ENCODE results near the gene CDH4.

DNA sequence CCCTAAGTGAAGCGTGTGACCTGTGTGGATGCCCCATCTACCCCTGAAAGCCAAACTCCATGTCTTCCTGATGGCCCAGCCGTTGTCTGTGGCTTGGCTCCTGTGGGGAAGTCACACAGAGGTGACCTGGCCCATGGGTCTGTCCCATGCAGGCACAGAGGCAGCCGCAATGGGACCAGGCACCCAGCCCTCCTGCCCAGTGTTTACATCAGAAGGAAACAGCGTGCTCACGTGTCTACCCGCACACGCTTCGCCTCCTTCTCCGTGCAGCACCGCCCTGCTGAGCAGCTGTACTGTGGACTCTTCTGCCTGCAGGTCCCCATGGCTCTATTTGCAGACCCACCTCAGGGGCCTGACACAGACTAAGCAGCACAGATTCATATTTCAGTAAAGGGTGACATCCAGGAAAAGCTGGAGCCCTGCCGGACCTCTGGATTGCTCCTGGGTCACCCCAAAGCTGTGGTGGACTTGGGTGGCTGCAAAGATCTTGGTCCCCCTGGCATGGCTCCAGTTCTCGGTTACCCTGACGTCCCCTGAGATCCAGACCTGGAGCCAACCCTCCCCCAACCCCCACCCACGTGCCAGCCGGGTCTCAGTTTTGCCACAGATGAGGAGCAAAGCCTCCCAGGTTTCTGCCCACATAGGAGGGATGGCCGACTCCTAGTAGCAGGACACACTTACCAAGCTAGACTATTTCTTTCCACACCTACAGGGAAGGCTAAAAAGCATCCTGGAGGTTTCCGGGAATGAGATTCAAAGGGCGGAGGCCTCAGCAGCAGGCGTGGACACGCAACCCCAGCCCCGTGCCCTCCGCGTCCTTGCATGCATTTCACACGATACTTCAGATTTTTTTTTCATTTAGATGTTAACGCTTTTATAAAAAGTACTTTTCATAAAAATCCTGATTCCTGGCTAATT, 120.3 kb downstream of the CDH4 start:
- TF ChIP-seq, protein P1, sequence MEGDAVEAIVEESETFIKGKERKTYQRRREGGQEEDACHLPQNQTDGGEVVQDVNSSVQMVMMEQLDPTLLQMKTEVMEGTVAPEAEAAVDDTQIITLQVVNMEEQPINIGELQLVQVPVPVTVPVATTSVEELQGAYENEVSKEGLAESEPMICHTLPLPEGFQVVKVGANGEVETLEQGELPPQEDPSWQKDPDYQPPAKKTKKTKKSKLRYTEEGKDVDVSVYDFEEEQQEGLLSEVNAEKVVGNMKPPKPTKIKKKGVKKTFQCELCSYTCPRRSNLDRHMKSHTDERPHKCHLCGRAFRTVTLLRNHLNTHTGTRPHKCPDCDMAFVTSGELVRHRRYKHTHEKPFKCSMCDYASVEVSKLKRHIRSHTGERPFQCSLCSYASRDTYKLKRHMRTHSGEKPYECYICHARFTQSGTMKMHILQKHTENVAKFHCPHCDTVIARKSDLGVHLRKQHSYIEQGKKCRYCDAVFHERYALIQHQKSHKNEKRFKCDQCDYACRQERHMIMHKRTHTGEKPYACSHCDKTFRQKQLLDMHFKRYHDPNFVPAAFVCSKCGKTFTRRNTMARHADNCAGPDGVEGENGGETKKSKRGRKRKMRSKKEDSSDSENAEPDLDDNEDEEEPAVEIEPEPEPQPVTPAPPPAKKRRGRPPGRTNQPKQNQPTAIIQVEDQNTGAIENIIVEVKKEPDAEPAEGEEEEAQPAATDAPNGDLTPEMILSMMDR (IDR thresholded peaks at IDR 0.05): no peak
- no peak for TF ChIP-seq EZH2 (IDR thresholded peaks at IDR 0.05; ENCODE audit: borderline replicate concordance, insufficient read depth, low read depth, low read length, poor library complexity, severe bottlenecking)

Data from B cell (primary cell).